ENCODE measurements around the gene AVL9. TPM values are rescaled to one million over a fixed set of nuclear protein-coding genes. Genes with fewer than 3 reads are reported as not detected.
"Not testable (repeated sequence)": the region's sequence is repeated elsewhere in the genome, so short reads cannot be mapped to it uniquely, and the experiment has no call there.

Gene AVL9
- 35.3 and 50.1 TPM in 2 replicates for total RNA-seq (2014; rRNA removed; shearing (Covaris generic))

GRCh38 chr7:32495298-32496051 is at the start of gene AVL9:
Gene AVL9 (plus strand): TSS chr7:32495489. CDS start chr7:32495710, 221 bp downstream.
- Histone ChIP-seq H3K4me3 (ENCODE audit: insufficient read depth, low read depth, low read length) (peak within 1 kb of the TSS; percentile 94), H3K36me3 (replicated peaks; ENCODE audit: control insufficient read depth, insufficient read depth, low read length) (no peaks in the 10 kb centered on the region), H3K27me3 (ENCODE audit: control insufficient read depth, insufficient read depth, low read length) (no peaks in the 10 kb centered on the region)
- peak; percentile 99 for DNase-seq

GRCh38 chr7:32447218-32447617 is 48.1 kb upstream of the AVL9 start:
- Histone ChIP-seq H3K4me3 (ENCODE audit: insufficient read depth, low read depth, low read length) (no peak overlapping the region), H3K36me3 (replicated peaks; ENCODE audit: control insufficient read depth, insufficient read depth, low read length) (no peaks in the 10 kb centered on the region), H3K27me3 (ENCODE audit: control insufficient read depth, insufficient read depth, low read length) (no peaks in the 10 kb centered on the region)
- DNase-seq: peak; percentile 23

DNA sequence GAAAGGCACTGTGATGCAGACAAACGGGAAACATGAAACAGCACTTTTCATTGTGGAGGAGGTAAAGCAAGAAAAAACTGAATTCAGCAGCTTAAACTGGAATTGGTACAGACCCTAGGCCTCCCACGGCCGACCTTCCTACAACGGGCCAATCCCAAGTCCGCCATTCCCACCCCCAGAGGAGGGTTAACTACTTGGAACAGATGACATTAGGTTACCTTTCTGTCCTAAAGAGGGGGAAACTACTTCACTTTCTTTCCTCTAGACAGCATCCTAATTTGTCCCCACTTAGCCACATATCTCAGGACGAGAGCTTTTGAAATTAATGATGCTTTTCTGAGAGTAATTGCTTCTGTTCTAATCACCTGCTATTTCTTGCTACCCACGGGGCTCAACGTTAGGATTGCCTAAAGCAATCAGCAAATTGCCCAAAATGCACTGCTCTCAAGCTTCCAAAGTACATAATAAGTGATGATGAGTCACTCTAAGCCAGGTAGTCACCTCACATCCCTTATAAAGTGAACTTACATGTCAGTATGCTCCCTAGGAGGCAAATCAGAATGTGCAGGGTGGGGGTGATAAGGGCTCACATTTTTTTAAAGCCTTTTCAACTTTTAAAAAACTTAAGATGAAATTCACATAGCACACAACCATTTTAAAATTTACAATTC is 41.8 kb upstream of the AVL9 start:
- Histone ChIP-seq H3K4me3 (ENCODE audit: insufficient read depth, low read depth, low read length) (no peak overlapping the region), H3K36me3 (replicated peaks; ENCODE audit: control insufficient read depth, insufficient read depth, low read length) (no peaks in the 10 kb centered on the region), H3K27me3 (ENCODE audit: control insufficient read depth, insufficient read depth, low read length) (no peaks in the 10 kb centered on the region)
- DNase-seq: no peak

DNA sequence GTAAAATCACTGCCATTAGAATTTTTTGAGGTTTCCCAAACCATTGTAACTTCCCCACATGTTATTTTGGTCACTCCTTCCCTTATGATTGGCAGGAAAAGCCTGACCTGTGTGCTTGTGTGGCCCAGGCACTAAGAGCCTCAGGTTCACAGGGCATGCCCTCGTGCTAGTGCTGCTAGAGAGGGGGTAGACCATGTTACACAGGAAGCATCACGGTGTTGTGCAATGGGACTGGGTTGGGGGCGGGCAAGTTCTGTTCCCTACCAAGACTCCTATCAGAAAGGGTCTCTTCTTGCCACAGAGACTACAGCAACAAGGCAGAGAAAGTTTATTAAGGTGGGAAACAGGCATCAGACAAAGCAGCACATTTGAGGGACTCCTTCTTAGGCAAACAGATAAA is 37.3 kb upstream of the AVL9 start:
- Histone ChIP-seq H3K36me3 (replicated peaks; ENCODE audit: control insufficient read depth, insufficient read depth, low read length) (no peaks in the 10 kb centered on the region), H3K27me3 (ENCODE audit: control insufficient read depth, insufficient read depth, low read length) (no peaks in the 10 kb centered on the region), H3K4me3 (ENCODE audit: insufficient read depth, low read depth, low read length) (no peak overlapping the region)
- no peak for DNase-seq

GRCh38 chr7:32459788-32460187 is 35.5 kb upstream of the AVL9 start:
- Histone ChIP-seq H3K27me3 (ENCODE audit: control insufficient read depth, insufficient read depth, low read length) (no peaks in the 10 kb centered on the region), H3K36me3 (replicated peaks; ENCODE audit: control insufficient read depth, insufficient read depth, low read length) (no peaks in the 10 kb centered on the region), H3K4me3 (ENCODE audit: insufficient read depth, low read depth, low read length) (no peak overlapping the region)
- DNase-seq: no peak

DNA sequence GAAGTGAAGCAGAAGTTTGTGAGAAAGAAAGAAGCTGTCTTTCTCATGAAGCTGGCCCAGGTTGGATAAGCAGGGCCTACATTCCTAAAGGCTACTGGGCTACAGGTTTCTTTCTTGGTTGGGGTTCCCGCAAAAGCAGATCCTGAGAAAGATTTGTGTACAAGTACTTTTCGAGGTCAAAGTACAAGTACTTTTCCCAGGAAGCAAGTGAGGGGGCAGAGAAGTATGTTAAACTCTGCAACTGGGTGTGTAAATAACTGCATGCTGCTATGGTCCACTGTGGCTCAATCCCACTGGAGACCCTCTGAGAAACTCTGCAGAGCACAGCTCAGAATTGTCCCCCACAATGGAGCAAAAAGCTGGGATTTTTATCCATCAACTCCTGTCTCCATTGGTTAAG is 33.8 kb upstream of the AVL9 start:
- no peaks in the 10 kb centered on the region for H3K36me3 ChIP-seq (replicated peaks; ENCODE audit: control insufficient read depth, insufficient read depth, low read length)
- no peak for DNase-seq

DNA sequence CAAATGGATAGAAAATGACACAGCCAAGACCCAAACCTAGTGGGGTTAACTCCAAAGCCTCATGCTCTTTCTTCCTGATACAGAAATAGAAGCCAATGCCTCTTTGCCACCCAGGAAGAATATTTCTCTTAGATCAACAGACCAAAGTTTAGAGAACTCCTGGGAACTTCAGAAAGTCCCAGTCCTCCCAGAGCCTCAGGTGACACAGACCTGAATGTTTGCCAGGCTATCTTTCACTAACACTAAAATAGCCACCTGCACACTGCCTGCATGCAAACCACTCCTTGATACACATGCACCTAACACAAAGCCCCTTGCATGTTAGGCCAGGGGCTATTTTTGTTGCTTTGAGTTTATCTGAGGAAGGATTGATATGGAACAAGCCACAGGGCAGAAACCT is 32.8 kb upstream of the AVL9 start:
- H3K27me3 ChIP-seq (ENCODE audit: control insufficient read depth, insufficient read depth, low read length): no peaks in the 10 kb centered on the region
- H3K36me3 ChIP-seq (replicated peaks; ENCODE audit: control insufficient read depth, insufficient read depth, low read length): no peaks in the 10 kb centered on the region
- no peak for DNase-seq

More for the DNA sequence above, 33.8 kb upstream of the AVL9 start:
- Histone ChIP-seq H3K4me3 (ENCODE audit: insufficient read depth, low read depth, low read length) (no peak overlapping the region), H3K27me3 (ENCODE audit: control insufficient read depth, insufficient read depth, low read length) (no peaks in the 10 kb centered on the region)

DNA sequence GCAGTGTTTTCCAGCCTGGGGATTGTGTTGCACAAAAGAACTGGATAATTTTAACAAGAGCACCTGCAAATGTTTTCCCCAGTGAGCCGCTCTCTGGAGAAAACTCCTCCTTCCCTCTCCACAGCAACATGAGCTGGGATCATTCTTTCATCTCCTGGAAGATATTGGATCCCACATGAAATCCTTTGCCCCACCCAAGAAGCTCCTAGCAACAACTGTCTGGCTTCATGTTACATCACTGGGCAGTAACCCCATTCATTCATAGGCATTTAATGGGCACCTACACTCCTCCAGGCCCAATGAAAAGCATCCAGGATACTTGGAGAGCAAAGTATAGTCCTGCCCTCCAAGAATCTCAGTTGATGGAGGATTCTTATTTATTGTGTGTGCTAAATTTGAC is 32.3 kb upstream of the AVL9 start:
- Histone ChIP-seq H3K4me3 (ENCODE audit: insufficient read depth, low read depth, low read length) (no peak overlapping the region), H3K27me3 (ENCODE audit: control insufficient read depth, insufficient read depth, low read length) (no peaks in the 10 kb centered on the region), H3K36me3 (replicated peaks; ENCODE audit: control insufficient read depth, insufficient read depth, low read length) (no peaks in the 10 kb centered on the region)
- no peak for DNase-seq

More for the DNA sequence above, 32.8 kb upstream of the AVL9 start:
- no peak overlapping the region for H3K4me3 ChIP-seq (ENCODE audit: insufficient read depth, low read depth, low read length)

DNA sequence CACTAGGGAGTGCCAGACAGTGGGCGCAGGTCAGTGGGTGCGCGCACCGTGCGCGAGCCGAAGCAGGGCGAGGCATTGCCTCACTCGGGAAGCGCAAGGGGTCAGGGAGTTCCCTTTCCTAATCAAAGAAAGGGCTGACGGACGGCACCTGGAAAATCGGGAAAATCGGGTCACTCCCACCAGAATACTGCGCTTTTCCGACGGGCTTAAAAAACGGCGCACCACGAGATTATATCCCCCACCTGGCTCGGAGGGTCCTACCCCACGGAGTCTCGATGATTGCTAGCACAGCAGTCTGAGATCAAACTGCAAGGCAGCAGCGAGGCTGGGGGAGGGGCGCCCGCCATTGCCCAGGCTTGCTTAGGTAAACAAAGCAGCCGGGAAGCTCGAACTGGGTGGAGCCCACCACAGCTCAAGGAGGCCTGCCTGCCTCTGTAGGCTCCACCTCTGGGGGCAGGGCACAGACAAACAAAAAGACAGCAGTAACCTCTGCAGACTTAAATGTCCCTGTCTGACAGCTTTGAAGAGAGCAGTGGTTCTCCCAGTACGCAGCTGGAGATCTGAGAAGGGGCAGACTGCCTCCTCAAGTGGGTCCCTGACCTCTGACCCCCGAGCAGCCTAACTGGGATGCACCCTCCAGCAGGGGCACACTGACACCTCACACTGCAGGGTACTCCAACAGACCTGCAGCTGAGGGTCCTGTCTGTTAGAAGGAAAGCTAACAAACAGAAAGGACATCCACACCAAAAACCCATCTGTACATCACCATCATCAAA is 30.5 kb upstream of the AVL9 start:
- H3K36me3 ChIP-seq (replicated peaks; ENCODE audit: control insufficient read depth, insufficient read depth, low read length); DNase-seq; H3K27me3 ChIP-seq (ENCODE audit: control insufficient read depth, insufficient read depth, low read length): not testable (repeated sequence)
- H3K4me3 ChIP-seq (ENCODE audit: insufficient read depth, low read depth, low read length): peak overlapping the region; percentile 20

- not testable (repeated sequence) for DNase-seq; H3K4me3 ChIP-seq (ENCODE audit: insufficient read depth, low read depth, low read length); H3K36me3 ChIP-seq (replicated peaks; ENCODE audit: control insufficient read depth, insufficient read depth, low read length); H3K27me3 ChIP-seq (ENCODE audit: control insufficient read depth, insufficient read depth, low read length)
These were observed 25.3 kb upstream of the AVL9 start for GRCh38 chr7:32470004-32470403.

DNA sequence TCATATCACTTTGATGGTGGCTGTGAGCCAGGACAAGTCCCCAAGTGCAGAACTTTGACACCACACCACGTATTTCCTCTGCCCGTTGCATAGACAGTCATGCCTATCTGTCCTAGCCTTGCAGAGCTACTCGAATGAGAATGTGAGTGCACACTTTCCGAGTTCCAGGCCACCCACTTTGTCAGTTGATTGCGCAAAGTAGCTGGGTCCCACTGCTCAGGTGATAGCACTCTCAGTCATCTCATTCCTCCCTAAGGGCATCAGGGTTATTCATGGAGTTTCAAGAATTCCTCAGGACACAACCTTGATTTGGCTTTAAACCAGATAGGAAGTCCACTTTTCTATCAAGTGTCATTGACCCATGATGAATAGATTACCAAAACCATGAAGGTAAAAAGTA is 24.4 kb upstream of the AVL9 start:
- no peaks in the 10 kb centered on the region for H3K36me3 ChIP-seq (replicated peaks; ENCODE audit: control insufficient read depth, insufficient read depth, low read length)
- DNase-seq: no peak

GRCh38 chr7:32472015-32472414 is 23.3 kb upstream of the AVL9 start:
- no peaks in the 10 kb centered on the region for H3K36me3 ChIP-seq (replicated peaks; ENCODE audit: control insufficient read depth, insufficient read depth, low read length)
- no peak for DNase-seq
- no peaks in the 10 kb centered on the region for H3K27me3 ChIP-seq (ENCODE audit: control insufficient read depth, insufficient read depth, low read length)
- no peak overlapping the region for H3K4me3 ChIP-seq (ENCODE audit: insufficient read depth, low read depth, low read length)

More for the DNA sequence above, 24.4 kb upstream of the AVL9 start:
- Histone ChIP-seq H3K4me3 (ENCODE audit: insufficient read depth, low read depth, low read length) (no peak overlapping the region), H3K27me3 (ENCODE audit: control insufficient read depth, insufficient read depth, low read length) (no peaks in the 10 kb centered on the region)

GRCh38 chr7:32474008-32474407 is 21.3 kb upstream of the AVL9 start:
- H3K4me3 ChIP-seq (ENCODE audit: insufficient read depth, low read depth, low read length): no peak overlapping the region
- DNase-seq: no peak
- H3K36me3 ChIP-seq (replicated peaks; ENCODE audit: control insufficient read depth, insufficient read depth, low read length): no peaks in the 10 kb centered on the region
- no peaks in the 10 kb centered on the region for H3K27me3 ChIP-seq (ENCODE audit: control insufficient read depth, insufficient read depth, low read length)

DNA sequence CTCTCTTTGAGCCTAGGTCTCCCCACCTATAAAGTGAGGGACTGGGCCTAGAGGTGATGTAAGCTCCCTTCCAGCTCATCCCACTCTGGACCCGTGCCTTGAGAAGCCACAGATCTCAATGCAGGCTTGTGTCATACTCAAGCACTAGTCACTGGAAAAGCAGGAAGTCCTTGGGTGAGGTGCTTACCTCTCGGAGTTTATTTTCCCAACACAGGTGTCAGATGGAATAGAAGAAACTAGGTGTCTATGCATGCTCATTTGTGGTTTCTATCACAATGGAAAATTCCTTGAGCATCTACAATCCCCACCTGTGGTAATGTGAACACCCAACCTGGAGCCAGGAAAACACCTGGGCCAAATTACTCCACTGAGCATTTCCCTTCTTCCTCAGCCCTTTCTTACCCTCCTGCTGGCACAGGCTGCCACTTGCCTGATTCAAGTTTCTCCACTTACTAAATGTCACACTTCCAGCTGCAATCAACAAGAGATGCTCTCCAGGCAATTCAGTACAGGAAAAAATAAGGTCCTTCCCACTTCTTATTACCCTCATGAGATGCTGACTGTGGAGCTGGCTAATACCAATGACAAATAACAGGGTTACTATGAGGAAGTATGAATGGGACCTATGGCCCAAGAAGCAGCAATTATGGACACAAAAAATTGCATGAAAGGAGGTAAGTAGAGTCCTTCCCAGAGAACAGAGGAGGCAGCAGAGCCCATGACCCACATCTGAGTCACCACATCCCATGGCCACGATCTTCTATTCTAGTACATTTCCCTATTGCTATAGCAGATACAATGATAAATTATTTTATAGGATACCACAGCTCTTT is 18.3 kb upstream of the AVL9 start:
- no peak overlapping the region for H3K4me3 ChIP-seq (ENCODE audit: insufficient read depth, low read depth, low read length)
- no peaks in the 10 kb centered on the region for H3K36me3 ChIP-seq (replicated peaks; ENCODE audit: control insufficient read depth, insufficient read depth, low read length)
- no peak for DNase-seq
- H3K27me3 ChIP-seq (ENCODE audit: control insufficient read depth, insufficient read depth, low read length): no peaks in the 10 kb centered on the region
